Adipocyte (in vitro differentiated cells): ENCODE measurements around the gene OPN1LW.
"Not testable (repeated sequence)": the region's sequence is repeated elsewhere in the genome, so short reads cannot be mapped to it uniquely, and the experiment has no call there.

ENCODE experiments used
- DNase-seq: peaks from one replicate; pipeline ENCODE4 v3.0.0-alpha.2; 2015; ENCODE audit warnings: low read depth
- H3K27me3 ChIP-seq: replicated peaks from 2 replicates; pipeline ENCODE4 v1.7.0; 2013; ENCODE audit warnings: mild to moderate bottlenecking, low read length, moderate library complexity; ENCODE audit not compliant: control insufficient read depth, insufficient read depth
- H3K36me3 ChIP-seq: 2 replicates; pipeline ENCODE4 v1.7.0; 2013; ENCODE audit warnings: low read length, mild to moderate bottlenecking, moderate library complexity; ENCODE audit not compliant: control insufficient read depth, insufficient read depth, severe bottlenecking
- H3K4me1 ChIP-seq: 2 replicates; pipeline ENCODE4 v1.7.0; 2013; ENCODE audit warnings: mild to moderate bottlenecking, low read length, moderate library complexity; ENCODE audit not compliant: control insufficient read depth, insufficient read depth
- H3K4me3 ChIP-seq: 2 replicates; pipeline ENCODE4 v1.7.0; 2013; ENCODE audit warnings: mild to moderate bottlenecking, low read length, moderate library complexity
- H3K9ac ChIP-seq: 2 replicates; pipeline ENCODE4 v1.7.0; 2013; ENCODE audit warnings: mild to moderate bottlenecking, low read length, moderate library complexity
- H3K9me3 ChIP-seq: 2 replicates; pipeline ENCODE4 v1.7.0; 2013; ENCODE audit warnings: mild to moderate bottlenecking, low read length, moderate library complexity; ENCODE audit not compliant: control insufficient read depth

Gene OPN1LW

GRCh38 chrX:154144010-154144409 lies at the start of gene OPN1LW:
Gene OPN1LW (plus strand): TSS chrX:154144243. CDS start chrX:154144284, 41 bp downstream.
- not testable (repeated sequence) for H3K9me3 ChIP-seq, H3K4me3 ChIP-seq, DNase-seq, H3K4me1 ChIP-seq, H3K36me3 ChIP-seq, H3K9ac ChIP-seq
- peaks cover 13% of the 10 kb centered on the region for H3K27me3 ChIP-seq

DNA sequence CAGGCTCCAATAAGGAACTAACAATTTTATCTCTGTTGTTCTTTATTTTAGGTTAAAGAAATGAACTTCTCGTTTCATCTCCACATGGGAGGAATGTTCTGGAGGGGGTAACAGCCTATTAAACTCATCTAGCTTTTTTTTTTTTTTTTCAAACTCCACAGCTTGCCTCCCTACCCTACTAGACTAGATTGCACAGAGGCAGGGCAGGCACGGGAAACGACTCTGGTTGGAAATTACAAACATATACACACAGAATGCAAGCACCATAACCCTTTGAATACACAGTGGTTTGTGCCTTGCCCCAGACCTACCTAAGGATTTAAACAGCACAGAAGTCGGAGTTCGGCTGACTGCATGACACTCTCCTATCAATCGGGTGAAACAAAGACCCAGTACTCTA lies 49.2 kb upstream of the OPN1LW start:
- H3K4me3 ChIP-seq, result peak overlapping the region; percentile 89
- no peaks in the 10 kb centered on the region for H3K9me3 ChIP-seq
- peaks cover 14% of the 10 kb centered on the region for H3K27me3 ChIP-seq

GRCh38 chrX:154096140-154097002 lies 47.7 kb upstream of the OPN1LW start:
- H3K4me3 ChIP-seq, result peak overlapping the region; percentile 89
- DNase-seq, result peak; percentile 46
- peaks cover under 1% of the 10 kb centered on the region for H3K36me3 ChIP-seq
- no peaks in the 10 kb centered on the region for H3K9me3 ChIP-seq
- peaks cover 18% of the 10 kb centered on the region for H3K27me3 ChIP-seq
- H3K4me1 ChIP-seq, result peaks cover 17% of the 10 kb centered on the region
- peak overlapping the region; percentile 88 for H3K9ac ChIP-seq

More for the DNA sequence above, 49.2 kb upstream of the OPN1LW start:
- Histone ChIP-seq H3K9ac (peak overlapping the region; percentile 12), H3K36me3 (peaks cover 8% of the 10 kb centered on the region), H3K4me1 (peaks cover 17% of the 10 kb centered on the region)
- no peak for DNase-seq

DNA sequence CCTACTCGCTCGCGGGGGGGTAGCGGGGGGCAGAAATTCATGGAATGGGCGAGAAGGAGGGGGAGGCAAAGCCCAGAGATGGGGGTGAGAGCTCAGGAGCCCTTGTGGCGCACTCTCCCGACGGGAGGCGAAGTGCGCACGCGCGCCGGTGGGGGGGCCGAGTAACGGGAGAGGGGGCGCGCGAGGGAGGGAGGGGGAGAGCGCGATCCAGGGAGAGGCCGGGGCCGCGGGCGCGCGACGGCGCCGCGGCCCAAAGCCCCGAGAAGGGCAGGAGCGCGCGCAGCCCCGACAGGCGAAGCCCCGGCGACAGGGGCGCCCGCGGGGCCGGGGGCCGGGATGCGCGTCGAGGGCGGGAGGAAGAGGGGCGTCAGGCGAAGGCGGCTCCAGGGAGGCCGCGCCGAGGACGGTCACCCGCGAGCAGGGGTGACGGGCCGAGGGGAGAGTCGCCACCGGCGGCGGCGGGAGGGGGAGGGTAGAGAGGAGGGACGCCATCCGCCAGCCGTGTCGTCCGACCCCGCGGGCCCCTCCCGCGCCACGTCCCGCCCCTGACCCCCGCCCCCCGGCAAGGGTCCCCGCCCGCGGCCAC lies 46.9 kb upstream of the OPN1LW start:
- Histone ChIP-seq H3K9ac (peak overlapping the region; percentile 88), H3K4me3 (peak overlapping the region; percentile 89), H3K9me3 (no peaks in the 10 kb centered on the region), H3K4me1 (peaks cover 17% of the 10 kb centered on the region), H3K27me3 (peaks cover 14% of the 10 kb centered on the region), H3K36me3 (no peaks in the 10 kb centered on the region)
- peak; percentile 84 for DNase-seq

GRCh38 chrX:154097589-154098541 lies 46.2 kb upstream of the OPN1LW start, which contains the start of gene MECP2:
Gene MECP2 (minus strand): TSS chrX:154097717.
- H3K27me3 ChIP-seq, result peaks cover 14% of the 10 kb centered on the region
- peaks cover 17% of the 10 kb centered on the region for H3K4me1 ChIP-seq
- peak; percentile 93 for DNase-seq
- peak within 1 kb of the TSS; percentile 88 for H3K9ac ChIP-seq
- no peaks in the 10 kb centered on the region for H3K9me3 ChIP-seq
- peak within 1 kb of the TSS; percentile 89 for H3K4me3 ChIP-seq
- no peaks in the 10 kb centered on the region for H3K36me3 ChIP-seq

- Histone ChIP-seq H3K9me3 (no peaks in the 10 kb centered on the region), H3K27me3 (peaks cover 14% of the 10 kb centered on the region), H3K4me3 (peak overlapping the region; percentile 78), H3K36me3 (no peaks in the 10 kb centered on the region), H3K9ac (no peak overlapping the region), H3K4me1 (peaks cover 17% of the 10 kb centered on the region)
- no peak for DNase-seq
Measured at GRCh38 chrX:154098551-154098950, 45.5 kb upstream of the OPN1LW start.

GRCh38 chrX:154113729-154114128 lies 30.3 kb upstream of the OPN1LW start:
- no peak for DNase-seq
- H3K9me3 ChIP-seq, result peaks cover 11% of the 10 kb centered on the region
- no peaks in the 10 kb centered on the region for H3K36me3 ChIP-seq
- H3K9ac ChIP-seq, result no peak overlapping the region
- no peak overlapping the region for H3K4me3 ChIP-seq
- H3K27me3 ChIP-seq, result peaks cover 38% of the 10 kb centered on the region
- H3K4me1 ChIP-seq, result no peaks in the 10 kb centered on the region

DNA sequence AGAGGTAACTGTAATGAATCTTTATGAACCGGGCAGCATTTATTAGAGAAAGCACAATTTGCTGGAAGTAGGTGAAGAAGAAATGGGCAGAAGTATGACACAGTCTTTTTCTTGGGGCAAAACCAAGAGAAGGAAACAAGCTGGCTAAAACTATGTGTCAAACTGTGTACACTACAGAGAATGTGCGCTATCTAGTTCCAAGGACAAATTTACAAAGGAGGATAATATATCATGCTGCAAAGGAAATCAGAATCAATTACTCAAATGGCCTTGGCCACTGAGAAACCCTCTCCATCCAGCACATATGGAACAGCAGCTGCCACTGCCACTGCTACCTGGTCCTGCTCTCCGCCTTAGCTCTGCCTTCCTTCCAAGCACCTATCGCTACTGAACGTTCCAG lies 29.4 kb upstream of the OPN1LW start:
- DNase-seq, result no peak
- peaks cover 8% of the 10 kb centered on the region for H3K9me3 ChIP-seq
- no peak overlapping the region for H3K4me3 ChIP-seq
- H3K36me3 ChIP-seq, result no peaks in the 10 kb centered on the region
- H3K27me3 ChIP-seq, result peaks cover 38% of the 10 kb centered on the region
- H3K9ac ChIP-seq, result no peak overlapping the region
- no peaks in the 10 kb centered on the region for H3K4me1 ChIP-seq

GRCh38 chrX:154115071-154115470 lies 29.0 kb upstream of the OPN1LW start:
- Histone ChIP-seq H3K4me1 (no peaks in the 10 kb centered on the region), H3K27me3 (peaks cover 38% of the 10 kb centered on the region), H3K36me3 (no peaks in the 10 kb centered on the region), H3K9ac (no peak overlapping the region), H3K4me3 (no peak overlapping the region), H3K9me3 (peaks cover 8% of the 10 kb centered on the region)
- DNase-seq, result no peak

- DNase-seq, result no peak
- peaks cover 38% of the 10 kb centered on the region for H3K27me3 ChIP-seq
- no peaks in the 10 kb centered on the region for H3K4me1 ChIP-seq
- peaks cover 11% of the 10 kb centered on the region for H3K9me3 ChIP-seq
- no peaks in the 10 kb centered on the region for H3K36me3 ChIP-seq
- H3K4me3 ChIP-seq, result no peak overlapping the region
- H3K9ac ChIP-seq, result no peak overlapping the region
Measured at GRCh38 chrX:154115750-154116149, 28.3 kb upstream of the OPN1LW start.
